ENCODE data around the gene RGS16. TPM values are rescaled to one million over a fixed set of nuclear protein-coding genes. Genes with fewer than 3 reads are reported as not detected.

Gene RGS16
- total RNA-seq, 4 donors from 2014 or later = 1.1 to 2.2 (median 1.3) TPM

GRCh38 chr1:182567629-182568028, 36.6 kb downstream of the RGS16 start:
- Histone ChIP-seq H3K9me3 (no peaks in the 10 kb centered on the region), H3K27ac (no peak overlapping the region), H3K4me1 (peaks cover 0 to 22% (median 0%) of the 10 kb centered on the region in 3 donors), H3K27me3 (no peaks in the 10 kb centered on the region), H3K36me3 (peaks cover 0 to 3% (median 0%) of the 10 kb centered on the region in 3 donors), H3K4me3 (no peak overlapping the region)
- WGBS, 2 donors = 89 to 90% methylated on average over 5 of the region's 5 CpGs
- TF ChIP-seq POLR2A (IDR thresholded peaks at IDR 0.05) (no peak), CTCF (IDR thresholded peaks at IDR 0.05) (no peak)
- intact Hi-C loops (cut with DNase I) = no loop called here
- no peak for DNase-seq

GRCh38 chr1:182565537-182565936, 38.7 kb downstream of the RGS16 start:
- H3K4me1 ChIP-seq = peaks cover 0 to 15% (median 0%) of the 10 kb centered on the region in 3 donors

GRCh38 chr1:182564406-182565004, 39.7 kb downstream of the RGS16 start:
- WGBS, 2 donors = 70 to 77% methylated on average over 2 of the region's 2 CpGs
- no peaks in the 10 kb centered on the region for H3K36me3 ChIP-seq
- no peak overlapping the region for H3K4me3 ChIP-seq
- H3K27ac ChIP-seq = no peak overlapping the region
- DNase-seq = no peak
- H3K4me1 ChIP-seq = peaks cover 0 to 4% (median 0%) of the 10 kb centered on the region in 3 donors
- intact Hi-C loops (cut with DNase I) = no loop called here
- H3K9me3 ChIP-seq = no peaks in the 10 kb centered on the region
- peaks cover 0 to 5% (median 0%) of the 10 kb centered on the region in 4 donors for H3K27me3 ChIP-seq
- TF ChIP-seq CTCF (IDR thresholded peaks at IDR 0.05) = no peak
- no peak for TF ChIP-seq POLR2A (IDR thresholded peaks at IDR 0.05)

More at GRCh38 chr1:182565537-182565936, 38.7 kb downstream of the RGS16 start:
- H3K27me3 ChIP-seq = peaks cover 0 to 5% (median 0%) of the 10 kb centered on the region in 4 donors
- TF ChIP-seq POLR2A (IDR thresholded peaks at IDR 0.05) = no peak
- TF ChIP-seq CTCF (IDR thresholded peaks at IDR 0.05) = no peak
- no peak overlapping the region for H3K4me3 ChIP-seq
- no peak for DNase-seq
- intact Hi-C loops (cut with DNase I) = no loop called here
- H3K36me3 ChIP-seq = no peaks in the 10 kb centered on the region
- no peaks in the 10 kb centered on the region for H3K9me3 ChIP-seq
- no peak overlapping the region for H3K27ac ChIP-seq
- WGBS, 2 donors = 64 to 66% methylated on average over 3 of the region's 3 CpGs

GRCh38 chr1:182563095-182563494, 41.1 kb downstream of the RGS16 start:
- intact Hi-C loops (cut with DNase I) = no loop called here
- Histone ChIP-seq H3K9me3 (no peaks in the 10 kb centered on the region), H3K27me3 (peaks cover 0 to 5% (median 0%) of the 10 kb centered on the region in 4 donors), H3K4me1 (no peaks in the 10 kb centered on the region), H3K36me3 (no peaks in the 10 kb centered on the region), H3K27ac (no peak overlapping the region), H3K4me3 (no peak overlapping the region)
- WGBS, 2 donors = 83 to 86% methylated on average over 4 of the region's 4 CpGs
- no peak for TF ChIP-seq POLR2A (IDR thresholded peaks at IDR 0.05)
- TF ChIP-seq CTCF (IDR thresholded peaks at IDR 0.05) = no peak
- DNase-seq = no peak

- H3K27me3 ChIP-seq = peaks cover 0 to 5% (median 0%) of the 10 kb centered on the region in 4 donors
- no peaks in the 10 kb centered on the region for H3K36me3 ChIP-seq
- H3K9me3 ChIP-seq = no peaks in the 10 kb centered on the region
- no peak for DNase-seq
- TF ChIP-seq POLR2A (IDR thresholded peaks at IDR 0.05) (no peak), CTCF (IDR thresholded peaks at IDR 0.05) (no peak)
- 53 to 63% methylated on average over 4 of the region's 4 CpGs for WGBS, 2 donors
- no peak overlapping the region for H3K4me3 ChIP-seq
- no peaks in the 10 kb centered on the region for H3K4me1 ChIP-seq
- intact Hi-C loops (cut with DNase I) = no loop called here
- H3K27ac ChIP-seq = no peak overlapping the region
These were observed 42.7 kb downstream of the RGS16 start for GRCh38 chr1:182561456-182561855.
